ENCODE measurements around the gene CNTN4. TPM values are rescaled to one million over a fixed set of nuclear protein-coding genes. Genes with fewer than 3 reads are reported as not detected.

The CNTN4 gene
- total and polyA plus RNA-seq, 2 donors (not counting 3 experiments of a cell fraction or from before 2014, with no cell fraction given): not detected

DNA sequence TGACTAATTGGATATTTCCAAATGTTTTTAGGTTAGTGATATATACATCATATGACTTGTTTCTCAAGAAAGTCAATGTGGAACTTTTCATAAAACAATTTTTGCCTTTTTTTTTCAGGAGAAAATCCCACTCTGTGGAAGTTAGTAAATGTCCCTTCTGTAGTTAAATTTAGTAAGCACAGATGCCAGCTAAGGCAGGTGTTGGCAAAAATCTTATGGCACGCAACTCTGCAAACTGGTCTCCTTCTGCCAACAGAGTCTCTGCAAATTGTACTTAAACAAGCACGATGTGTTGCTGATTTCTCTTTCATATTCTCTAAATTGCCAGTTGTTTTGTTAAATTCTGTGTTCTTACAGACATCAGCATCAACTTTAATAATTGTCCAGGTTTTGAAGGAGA, 777.7 kb downstream of the CNTN4 start:
- Histone ChIP-seq H4K20me1 (replicated peaks; ENCODE audit: control insufficient read depth, extremely low read depth, insufficient read depth, low read length) (no peaks in the 10 kb centered on the region), H2AFZ (ENCODE audit: low read depth, low read length) (no peak overlapping the region), H3K4me2 (ENCODE audit: insufficient read depth, low read length) (no peak overlapping the region), H3K27me3 (ENCODE audit: control insufficient read depth in 2 of 2, insufficient read depth in 2 of 2, low read length in 2 of 2) (no peaks in the 10 kb centered on the region), H3K36me3 (ENCODE audit: control insufficient read depth in 2 of 2, extremely low read depth in 1 of 2, insufficient read depth in 2 of 2, low read length in 2 of 2) (no peaks in the 10 kb centered on the region), H3K27ac (ENCODE audit: insufficient read depth, low read depth, low read length) (no peak overlapping the region), H3K9ac (replicated peaks; ENCODE audit: extremely low read depth, insufficient read depth, low read length) (no peak overlapping the region), H3K4me3 (replicated peaks in 1 of 3; ENCODE audit: insufficient read depth in 1 of 3, low read depth in 1 of 3, low read length in 3 of 3) (no peak overlapping the region), H3K9me1 (replicated peaks; ENCODE audit: control insufficient read depth, extremely low read depth, insufficient read depth, low read length) (no peaks in the 10 kb centered on the region), H3K9me3 (replicated peaks; ENCODE audit: control insufficient read depth, insufficient read depth, low read length) (no peaks in the 10 kb centered on the region), H3K4me1 (ENCODE audit: control insufficient read depth, extremely low read depth, insufficient read depth, low read length) (no peaks in the 10 kb centered on the region), H3K79me2 (ENCODE audit: control insufficient read depth, insufficient read depth, low read length) (no peaks in the 10 kb centered on the region)
- TF ChIP-seq GATA2 (IDR thresholded peaks at IDR 0.05; ENCODE audit: insufficient read depth, insufficient read length, low read depth, low read length) (no peak), POLR2AphosphoS5 (IDR thresholded peaks at IDR 0.05; ENCODE audit: insufficient read depth, low read depth, low read length) (no peak), FOS (IDR thresholded peaks at IDR 0.05; ENCODE audit: borderline replicate concordance, insufficient read depth, low read length) (no peak), MYC (IDR thresholded peaks at IDR 0.05; ENCODE audit: low read depth, low read length) (no peak), JUN (IDR thresholded peaks at IDR 0.05; ENCODE audit: borderline replicate concordance, insufficient read depth, insufficient read length, low read depth) (no peak), EZH2 (IDR thresholded peaks at IDR 0.05; ENCODE audit: borderline replicate concordance, low read depth, low read length, severe bottlenecking) (no peak), POLR2A (IDR thresholded peaks at IDR 0.05; ENCODE audit: low read depth, low read length) (no peak)
- TF ChIP-seq, protein P1, sequence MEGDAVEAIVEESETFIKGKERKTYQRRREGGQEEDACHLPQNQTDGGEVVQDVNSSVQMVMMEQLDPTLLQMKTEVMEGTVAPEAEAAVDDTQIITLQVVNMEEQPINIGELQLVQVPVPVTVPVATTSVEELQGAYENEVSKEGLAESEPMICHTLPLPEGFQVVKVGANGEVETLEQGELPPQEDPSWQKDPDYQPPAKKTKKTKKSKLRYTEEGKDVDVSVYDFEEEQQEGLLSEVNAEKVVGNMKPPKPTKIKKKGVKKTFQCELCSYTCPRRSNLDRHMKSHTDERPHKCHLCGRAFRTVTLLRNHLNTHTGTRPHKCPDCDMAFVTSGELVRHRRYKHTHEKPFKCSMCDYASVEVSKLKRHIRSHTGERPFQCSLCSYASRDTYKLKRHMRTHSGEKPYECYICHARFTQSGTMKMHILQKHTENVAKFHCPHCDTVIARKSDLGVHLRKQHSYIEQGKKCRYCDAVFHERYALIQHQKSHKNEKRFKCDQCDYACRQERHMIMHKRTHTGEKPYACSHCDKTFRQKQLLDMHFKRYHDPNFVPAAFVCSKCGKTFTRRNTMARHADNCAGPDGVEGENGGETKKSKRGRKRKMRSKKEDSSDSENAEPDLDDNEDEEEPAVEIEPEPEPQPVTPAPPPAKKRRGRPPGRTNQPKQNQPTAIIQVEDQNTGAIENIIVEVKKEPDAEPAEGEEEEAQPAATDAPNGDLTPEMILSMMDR (IDR thresholded peaks at IDR 0.05; ENCODE audit: extremely low read depth in 1 of 2, insufficient read depth in 1 of 2, low read depth in 1 of 2, low read length in 2 of 2): no peak
- TF ChIP-seq, protein P2, sequence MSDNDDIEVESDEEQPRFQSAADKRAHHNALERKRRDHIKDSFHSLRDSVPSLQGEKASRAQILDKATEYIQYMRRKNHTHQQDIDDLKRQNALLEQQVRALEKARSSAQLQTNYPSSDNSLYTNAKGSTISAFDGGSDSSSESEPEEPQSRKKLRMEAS (IDR thresholded peaks at IDR 0.05; ENCODE audit: insufficient read depth, insufficient read length): no peak
- DNase-seq (ENCODE audit: low read depth, low spot score) (no peak), FAIRE-seq (no peak)
- CTCF ChIA-PET: no interaction called here
- POLR2A ChIA-PET: no interaction called here
- dilution Hi-C loops (cut with MboI; ENCODE audit: extremely low pct_ligation_motif_present, low sequenced_read_pairs): no loop called here
- intact Hi-C loops (cut with micrococcal nuclease): no loop called here
- BruUV-seq (replicated peaks): no TSS peak

All from endothelial cell of umbilical vein (primary cell).